AG09309 (cell line): ENCODE data around the gene POLD4.

Experiments
- DNase-seq: peaks from one replicate; pipeline ENCODE4 v3.0.0-alpha.2; 2010; ENCODE audit warnings: low read depth
- H3K4me3 ChIP-seq: 2 replicates; pipeline ENCODE4 v1.5.1; 2011; ENCODE audit warnings: mild to moderate bottlenecking, low read depth, low read length, moderate library complexity; ENCODE audit not compliant: control insufficient read depth
- CTCF ChIP-seq: IDR thresholded peaks from 2 replicates; pipeline ENCODE4 v1.5.1; 2011; ENCODE audit warnings: mild to moderate bottlenecking, low read depth, low read length, inconsistent platforms; ENCODE audit not compliant: insufficient read depth, control insufficient read depth; ENCODE audit errors: missing control alignments

POLD4 gene

GRCh38 chr11:67303835-67304411, 49.4 kb downstream of the POLD4 start:
- no peak for DNase-seq
- H3K4me3 ChIP-seq = peak overlapping the region; percentile 72
- TF ChIP-seq CTCF = no peak

DNA sequence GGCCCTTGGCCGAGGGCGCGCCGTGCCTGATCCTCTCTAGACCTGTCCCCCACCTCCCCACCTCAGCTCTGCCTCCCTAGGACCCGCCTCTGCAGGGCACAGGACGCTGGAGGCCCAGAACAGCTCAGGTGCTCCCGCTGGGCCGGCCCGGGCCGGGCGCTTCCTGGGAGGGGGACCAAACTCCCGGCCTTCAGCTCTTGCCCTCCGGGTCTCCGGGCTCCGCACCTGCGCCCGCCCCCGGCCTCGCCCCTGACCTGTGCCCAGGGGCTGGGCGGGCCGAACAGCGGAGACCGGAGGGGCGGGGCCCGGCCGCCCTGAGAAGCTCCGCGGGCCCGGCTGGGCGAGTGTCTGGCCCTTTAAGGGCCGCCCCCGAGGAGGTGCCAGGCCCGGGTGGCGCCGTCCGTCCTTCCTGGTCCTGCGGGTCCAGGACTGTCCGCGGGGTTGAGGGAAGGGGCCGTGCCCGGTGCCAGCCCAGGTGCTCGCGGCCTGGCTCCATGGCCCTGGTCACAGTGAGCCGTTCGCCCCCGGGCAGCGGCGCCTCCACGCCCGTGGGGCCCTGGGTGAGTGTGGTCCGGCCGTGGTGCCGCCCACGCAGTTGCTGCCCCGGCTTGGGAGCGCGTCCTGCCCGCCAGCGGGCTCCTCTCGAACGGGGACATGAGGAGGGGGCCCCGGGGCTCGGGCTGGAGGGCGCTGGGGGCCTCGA, 50.1 kb downstream of the POLD4 start, which contains the start of gene SSH3:
Gene SSH3, plus strand, starts transcription at position 399 of the 703 bp plus-strand sequence. Its CDS starts 96 bp downstream, at position 495.
- H3K4me3 ChIP-seq = peak within 1 kb of the TSS; percentile 72

DNA sequence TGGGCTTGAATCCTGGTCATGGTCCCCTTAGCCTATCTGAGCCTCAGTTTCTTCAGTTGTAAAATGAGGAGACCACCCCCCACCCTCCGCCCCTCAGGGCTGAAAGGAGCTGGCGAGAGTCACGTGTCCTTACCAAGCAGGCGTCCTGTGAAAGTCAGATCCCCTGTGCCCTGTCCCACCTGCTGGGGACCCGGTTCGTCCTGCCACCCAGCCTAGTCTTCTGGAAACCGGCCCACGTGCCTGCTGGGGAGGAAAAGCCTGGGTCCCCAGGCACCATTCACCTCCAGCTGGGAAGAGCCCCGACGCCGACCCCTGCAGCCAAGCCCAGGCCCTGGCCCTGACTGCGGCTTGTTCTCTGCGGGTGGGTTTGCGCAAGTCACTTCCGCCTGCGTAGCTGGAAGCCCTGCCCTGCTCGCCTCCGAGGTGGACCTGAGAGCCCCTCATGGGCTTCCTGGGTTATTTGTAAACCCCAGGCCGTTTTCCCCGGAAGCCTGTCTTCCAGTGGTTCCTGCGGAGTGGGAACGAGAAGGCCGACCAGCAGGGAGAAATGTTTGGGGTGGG, 50.7 kb downstream of the POLD4 start:
- no peak for DNase-seq
- TF ChIP-seq CTCF = no peak
- peak overlapping the region; percentile 72 for H3K4me3 ChIP-seq

More for the DNA sequence above, 50.1 kb downstream of the POLD4 start, which contains the start of gene SSH3:
- no peak for DNase-seq
- no peak for TF ChIP-seq CTCF

DNA sequence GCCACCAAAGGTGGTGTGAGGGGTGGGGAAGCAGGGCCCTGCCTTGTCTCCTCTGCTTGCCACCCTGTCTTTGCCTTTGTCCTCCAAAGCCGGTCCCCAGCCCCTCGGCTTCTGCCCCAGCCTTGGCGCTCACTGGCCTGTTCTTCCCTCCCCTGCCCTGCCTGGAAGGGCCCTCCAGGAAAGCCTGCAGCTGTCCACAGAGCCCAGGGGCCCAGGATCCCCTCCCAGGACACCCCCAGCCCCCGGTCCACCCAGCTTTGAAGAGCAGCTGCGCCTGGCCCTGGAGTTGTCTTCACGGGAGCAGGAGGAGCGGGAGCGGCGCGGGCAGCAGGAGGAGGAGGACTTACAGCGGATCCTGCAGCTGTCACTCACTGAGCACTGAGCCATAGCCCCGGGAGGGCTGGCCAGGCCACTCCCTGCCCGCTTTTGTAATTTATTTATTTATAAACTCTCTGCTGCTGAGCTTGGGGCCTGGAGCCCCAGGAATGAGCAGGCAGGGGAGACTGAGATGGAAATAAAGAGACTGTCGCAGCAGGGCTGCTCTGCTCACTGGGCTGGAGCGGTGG, 51.3 kb downstream of the POLD4 start:
- H3K4me3 ChIP-seq = no peak overlapping the region
- TF ChIP-seq CTCF = no peak
- DNase-seq = no peak

DNA sequence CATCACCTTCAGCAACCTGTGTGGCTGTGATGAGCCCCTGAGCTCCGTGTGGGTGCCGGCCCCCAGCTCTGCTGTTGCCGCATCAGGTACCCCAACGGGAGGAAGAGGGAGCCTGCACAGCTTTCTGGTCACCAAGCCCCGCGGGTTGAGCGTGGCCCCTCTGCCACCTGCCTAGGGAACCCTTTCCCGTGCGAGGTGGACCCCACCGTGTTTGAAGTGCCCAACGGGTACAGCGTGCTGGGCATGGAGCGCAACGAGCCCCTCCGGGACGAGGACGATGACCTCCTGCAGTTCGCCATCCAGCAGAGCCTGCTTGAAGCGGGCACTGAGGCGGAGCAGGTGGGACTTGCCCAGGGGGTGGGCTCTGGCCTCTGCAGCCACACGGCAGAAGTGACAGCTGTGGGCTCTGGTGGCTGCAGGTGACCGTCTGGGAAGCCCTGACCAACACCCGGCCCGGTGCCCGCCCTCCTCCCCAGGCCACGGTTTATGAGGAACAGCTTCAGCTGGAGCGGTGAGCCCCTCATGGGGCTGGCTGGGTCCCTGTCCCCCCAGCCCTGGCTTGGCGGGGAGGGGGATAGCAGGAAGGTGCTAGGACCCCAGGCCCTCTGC, 51.9 kb downstream of the POLD4 start:
- no peak for DNase-seq
- H3K4me3 ChIP-seq = no peak overlapping the region
- no peak for TF ChIP-seq CTCF
